CD14-positive monocyte (primary cell): ENCODE data around the gene TTYH3. TPM values are rescaled to one million over a fixed set of nuclear protein-coding genes. Genes with fewer than 3 reads are reported as not detected.

Experiments used
- DNase-seq, 3 donors: peaks; one replicate each; pipeline ENCODE4 v3.0.0-alpha.2; 2011 to 2022
- H2AFZ ChIP-seq: 2 replicates; pipeline ENCODE4 v1.6.0; 2012; ENCODE audit warnings: mild to moderate bottlenecking, low read depth, low read length, inconsistent platforms; ENCODE audit not compliant: insufficient read depth, poor library complexity, severe bottlenecking
- H3K27ac ChIP-seq, 2 donors: 1 replicate in 1 of 2; 2 replicates in 1 of 2; pipeline ENCODE4 v1.5.1; 2012 to 2013; ENCODE audit warnings: low read length in 2 of 2, control low read depth in 1 of 2, inconsistent platforms in 1 of 2, low read depth in 1 of 2, mild to moderate bottlenecking in 1 of 2
- H3K27me3 ChIP-seq, 2 donors: one replicate each; pipeline versions ENCODE4 v1.6.0 to v1.6.1; 2011 to 2013; ENCODE audit warnings: low read length in 2 of 2; ENCODE audit not compliant: control insufficient read depth in 2 of 2, insufficient read depth in 2 of 2
- H3K36me3 ChIP-seq, 2 donors: replicated peaks in 1 of 2; 1 replicate in 1 of 2; 2 replicates in 1 of 2; pipeline versions ENCODE4 v1.5.1 to v1.6.1; 2012 to 2013; ENCODE audit warnings: low read length in 2 of 2, control low read depth in 1 of 2, inconsistent platforms in 1 of 2, mild to moderate bottlenecking in 1 of 2; ENCODE audit not compliant: insufficient read depth in 2 of 2, control insufficient read depth in 1 of 2
- H3K4me1 ChIP-seq, 2 donors: 1 replicate in 1 of 2; 2 replicates in 1 of 2; pipeline versions ENCODE4 v1.5.1 to v1.6.1; 2012 to 2013; ENCODE audit warnings: low read length in 2 of 2, control low read depth in 1 of 2, inconsistent platforms in 1 of 2, mild to moderate bottlenecking in 1 of 2, moderate library complexity in 1 of 2; ENCODE audit not compliant: insufficient read depth in 2 of 2, control insufficient read depth in 1 of 2
- H3K4me2 ChIP-seq: replicated peaks from 2 replicates; pipeline ENCODE3; 2012; ENCODE audit warnings: low read length, moderate library complexity, mild to moderate bottlenecking; ENCODE audit not compliant: poor library complexity, severe bottlenecking; ENCODE audit errors: extremely low read depth
- H3K4me3 ChIP-seq, 3 experiments: fragments of 200-600 bp in 1 of 3; sonication (generic) in 1 of 3; replicated peaks in 1 of 3; 1 replicate in 2 of 3; 2 replicates in 1 of 3; pipeline ENCODE4 v1.5.1; 2011 to 2013; ENCODE audit warnings: low read length in 3 of 3, mild to moderate bottlenecking in 3 of 3, control low read depth in 2 of 3, low read depth in 2 of 3, inconsistent platforms in 1 of 3, moderate library complexity in 1 of 3
- H3K79me2 ChIP-seq: 2 replicates; pipeline ENCODE4 v1.6.0; 2012; ENCODE audit warnings: mild to moderate bottlenecking, control low read depth, inconsistent platforms, low read length, moderate library complexity; ENCODE audit not compliant: insufficient read depth
- H3K9ac ChIP-seq: 2 replicates; pipeline ENCODE4 v1.6.0; 2017; ENCODE audit warnings: low read length, mild to moderate bottlenecking; ENCODE audit not compliant: insufficient read depth, poor library complexity, severe bottlenecking
- H3K9me3 ChIP-seq, 2 donors: replicated peaks in 1 of 2; 1 replicate in 1 of 2; 2 replicates in 1 of 2; pipeline versions ENCODE4 v1.5.1 to v1.6.1; 2012 to 2013; ENCODE audit warnings: low read length in 2 of 2, control low read depth in 1 of 2; ENCODE audit not compliant: control insufficient read depth in 1 of 2, insufficient read depth in 1 of 2
- H4K20me1 ChIP-seq: 2 replicates; pipeline ENCODE4 v1.6.0; 2012; ENCODE audit warnings: mild to moderate bottlenecking, low read length, control low read depth, moderate library complexity; ENCODE audit not compliant: insufficient read depth
- H3K27ac Mint-ChIP-seq, 7 donors: one replicate each; pipeline ENCODE4 v1.8.0; 2020; ENCODE audit warnings: mild to moderate bottlenecking in 7 of 7, mixed read lengths in 7 of 7, moderate library complexity in 6 of 7, inconsistent platforms in 2 of 7
- H3K27me3 Mint-ChIP-seq, 3 donors: one replicate each; pipeline ENCODE4 v1.8.0; 2021 to 2022; ENCODE audit warnings: low read depth in 3 of 3, mild to moderate bottlenecking in 3 of 3, mixed read lengths in 3 of 3, moderate library complexity in 3 of 3, inconsistent platforms in 1 of 3
- H3K36me3 Mint-ChIP-seq, 2 donors: one replicate each; pipeline ENCODE4 v1.8.0; 2020; ENCODE audit warnings: mixed read lengths in 2 of 2, inconsistent platforms in 1 of 2, mild to moderate bottlenecking in 1 of 2
- H3K4me1 Mint-ChIP-seq: one replicate; pipeline ENCODE4 v1.8.0; 2020; ENCODE audit warnings: mild to moderate bottlenecking, mixed read lengths
- H3K4me3 Mint-ChIP-seq, 2 donors: one replicate each; pipeline ENCODE4 v1.8.0; 2020; ENCODE audit warnings: mild to moderate bottlenecking in 2 of 2, mixed read lengths in 2 of 2, moderate library complexity in 1 of 2
- H3K9me3 Mint-ChIP-seq, 7 donors: one replicate each; pipeline ENCODE4 v1.8.0; 2020 to 2022; ENCODE audit warnings: mixed read lengths in 7 of 7, mild to moderate bottlenecking in 6 of 7, moderate library complexity in 6 of 7, inconsistent platforms in 2 of 7
- CTCF ChIP-seq: fragments of 200-600 bp; IDR thresholded peaks from one replicate; pipeline ENCODE4 v1.8.0; 2022; ENCODE audit warnings: antibody characterized with exemption, mild to moderate bottlenecking
- WGBS: methylation state at CpG from one replicate; pipeline ENCODE4 v1.1.5; 2013; ENCODE audit warnings: missing lambda C conversion rate; ENCODE audit not compliant: insufficient coverage; 5-methylcytosine and 5-hydroxymethylcytosine counted together
- intact Hi-C, 2 donors: fragments of 100-400 bp; cut with micrococcal nuclease; formaldehyde crosslinking; loops; one replicate each; pipeline versions ENCODE4 v1.15.0 to v1.15.1; 2023
- polyA plus RNA-seq, 3 donors: library from polyadenylated mRNA; depleted of rRNA in 1 of 3; unstranded in 2 of 3; stranded (reverse) in 1 of 3; fragments of 300-500 nt in 2 of 3; fragments of >200 nt in 1 of 3; fragmentation: Illumina TruSeq in 2 of 3; gene quantifications; 1 replicate in 2 of 3; 2 replicates in 1 of 3; pipeline ENCODE4 v1.2.3, GENCODE V29; 2012 to 2021

The TTYH3 gene
- polyA plus RNA-seq, 3 donors: 13.4 to 73.5 (median 17.4) TPM

- no peaks in the 10 kb centered on the region for H3K4me1 ChIP-seq
- peaks cover 0 to 3% (median 0%) of the 10 kb centered on the region in 7 donors for H3K9me3 Mint-ChIP-seq
- H3K27me3 ChIP-seq: no peaks in the 10 kb centered on the region
- H3K4me2 ChIP-seq: no peak overlapping the region
- no peak overlapping the region for H3K9ac ChIP-seq
- no peaks in the 10 kb centered on the region for H3K9me3 ChIP-seq
- whole genome bisulfite sequencing: 88% methylated on average over 3 of the region's 5 CpGs
- TF ChIP-seq CTCF: no peak
- H3K4me3 ChIP-seq: no peak overlapping the region
- H3K27me3 Mint-ChIP-seq: peaks cover 0 to 2% (median 1%) of the 10 kb centered on the region in 3 donors
- no peak overlapping the region for H2AFZ ChIP-seq
- H3K27ac ChIP-seq: no peak overlapping the region
- H3K36me3 ChIP-seq: peaks cover 78 to 90% of the 10 kb centered on the region in 2 donors
- H3K27ac Mint-ChIP-seq: peak overlapping the region in 1 of 7 donors; percentile 50
- H4K20me1 ChIP-seq: peaks cover 71% of the 10 kb centered on the region
- no peak for DNase-seq
- peaks cover 65 to 93% of the 10 kb centered on the region in 2 donors for H3K36me3 Mint-ChIP-seq
- peaks cover 2% of the 10 kb centered on the region for H3K4me1 Mint-ChIP-seq
- no peak overlapping the region for H3K4me3 Mint-ChIP-seq
- intact Hi-C loops: no loop called here
- no peaks in the 10 kb centered on the region for H3K79me2 ChIP-seq
Observed at GRCh38 chr7:2654059-2654458, 22.3 kb downstream of the TTYH3 start.

GRCh38 chr7:2655870-2656614, 24.3 kb downstream of the TTYH3 start:
- DNase-seq: no peak
- Histone ChIP-seq H3K4me2 (no peak overlapping the region), H3K4me3 (no peak overlapping the region), H3K27ac (no peak overlapping the region), H3K36me3 (peaks cover 75 to 87% of the 10 kb centered on the region in 2 donors), H2AFZ (no peak overlapping the region), H3K9me3 (no peaks in the 10 kb centered on the region), H3K9ac (no peak overlapping the region), H3K4me1 (no peaks in the 10 kb centered on the region), H3K79me2 (no peaks in the 10 kb centered on the region), H3K27me3 (no peaks in the 10 kb centered on the region), H4K20me1 (peaks cover 72% of the 10 kb centered on the region)
- 98% methylated on average over 29 of the region's 29 CpGs for WGBS
- H3K27ac Mint-ChIP-seq: no peak overlapping the region
- no peaks in the 10 kb centered on the region for H3K4me1 Mint-ChIP-seq
- peaks cover 55 to 86% of the 10 kb centered on the region in 2 donors for H3K36me3 Mint-ChIP-seq
- H3K27me3 Mint-ChIP-seq: peaks cover 0 to 2% (median 1%) of the 10 kb centered on the region in 3 donors
- no peak for TF ChIP-seq CTCF
- H3K9me3 Mint-ChIP-seq: peaks cover 0 to 3% (median 0%) of the 10 kb centered on the region in 7 donors
- H3K4me3 Mint-ChIP-seq: no peak overlapping the region
- intact Hi-C loops: no loop called here
